NCI-H2107 treated with DMSO at 0.1 percent for 48 hours (cell line): ENCODE results near the gene AKAP9.
"Not testable (repeated sequence)": the region's sequence is repeated elsewhere in the genome, so short reads cannot be mapped to it uniquely, and the experiment has no call there.

Experiments
- DNase-seq: peaks from one replicate; lab custom pipeline; 2025; ENCODE audit not compliant: unreplicated experiment; lab: John Stamatoyannopoulos, UW

Gene AKAP9

DNA sequence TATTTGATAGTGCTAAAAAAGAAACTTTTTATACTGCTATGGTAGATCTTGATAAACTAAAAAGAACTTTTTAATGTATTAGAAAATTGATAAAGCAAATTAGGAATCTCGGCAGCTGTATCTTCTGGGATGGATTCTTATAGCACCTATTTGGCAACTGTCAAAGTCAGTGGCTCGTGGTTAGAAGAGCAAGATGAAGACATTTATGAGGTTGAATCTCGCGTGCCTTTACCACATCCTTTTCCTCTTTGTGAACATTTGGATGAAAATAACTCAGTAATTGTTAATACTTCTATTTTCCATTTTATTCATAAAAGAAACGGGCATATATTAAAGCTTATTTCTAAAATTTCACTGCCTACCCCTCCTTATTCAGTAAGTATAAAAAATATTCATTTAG is 117.4 kb downstream of the AKAP9 start:
- no peak for DNase-seq

DNA sequence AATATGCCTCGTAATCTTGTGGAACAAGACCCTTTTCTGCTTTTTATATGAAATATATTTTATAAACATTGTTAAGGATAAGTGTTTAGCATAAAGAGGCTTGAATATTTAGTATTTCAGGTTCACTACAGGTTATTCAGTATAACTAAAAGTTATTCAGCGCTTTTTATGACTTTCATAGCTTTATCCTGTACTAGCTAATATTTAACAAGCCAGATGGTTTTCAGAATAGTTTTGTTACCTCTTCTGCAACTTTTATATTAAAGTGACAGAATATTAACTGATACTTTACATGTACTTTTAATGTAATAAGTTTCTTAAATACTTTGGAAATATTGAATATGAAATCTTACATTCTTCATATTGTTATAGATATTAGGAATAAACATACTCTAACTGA is 118.2 kb downstream of the AKAP9 start:
- DNase-seq = no peak

DNA sequence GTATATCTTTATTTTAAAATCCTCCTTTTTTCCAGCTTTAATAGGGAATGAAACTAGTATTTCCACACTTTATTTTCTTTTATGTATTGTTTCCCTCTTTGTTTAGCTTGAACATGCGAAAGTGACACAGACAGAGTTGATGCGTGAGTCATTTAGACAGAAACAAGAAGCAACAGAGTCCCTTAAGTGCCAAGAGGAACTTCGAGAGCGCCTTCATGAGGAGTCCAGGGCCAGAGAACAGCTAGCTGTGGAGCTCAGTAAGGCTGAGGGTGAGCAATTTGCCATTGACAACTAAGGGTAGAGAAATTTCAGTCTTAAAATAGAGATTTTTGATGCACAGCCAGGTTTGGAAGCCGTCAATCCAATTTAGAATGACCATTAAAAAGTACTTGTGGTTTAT is 120.5 kb downstream of the AKAP9 start:
- no peak for DNase-seq

DNA sequence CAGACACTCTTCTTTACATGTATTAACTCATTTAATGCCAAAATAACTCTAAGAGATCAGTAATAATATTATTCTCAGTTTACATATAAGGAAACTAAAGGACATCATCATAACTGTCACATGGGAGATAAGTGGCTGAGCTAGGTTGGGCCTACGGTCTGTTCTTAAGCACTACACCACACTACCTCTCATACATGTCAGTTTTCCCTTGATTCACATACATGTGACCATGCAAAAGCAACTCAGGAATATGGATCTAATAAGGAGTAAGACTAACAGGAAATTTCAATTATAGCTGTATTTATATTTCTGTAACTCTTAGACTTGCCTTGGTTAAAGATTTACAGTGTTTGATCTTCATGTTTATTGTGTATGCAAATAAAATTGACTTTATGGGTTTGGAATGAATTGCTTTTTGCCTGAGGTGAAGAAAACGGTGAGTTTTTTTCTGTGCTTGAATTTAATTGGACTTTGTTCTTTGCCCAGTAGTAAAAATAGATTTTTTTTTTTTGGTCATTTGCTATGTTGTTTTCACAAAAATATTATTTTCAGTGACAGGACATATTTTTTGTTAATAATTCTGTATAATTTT is 123.9 kb downstream of the AKAP9 start:
- DNase-seq = no peak

DNA sequence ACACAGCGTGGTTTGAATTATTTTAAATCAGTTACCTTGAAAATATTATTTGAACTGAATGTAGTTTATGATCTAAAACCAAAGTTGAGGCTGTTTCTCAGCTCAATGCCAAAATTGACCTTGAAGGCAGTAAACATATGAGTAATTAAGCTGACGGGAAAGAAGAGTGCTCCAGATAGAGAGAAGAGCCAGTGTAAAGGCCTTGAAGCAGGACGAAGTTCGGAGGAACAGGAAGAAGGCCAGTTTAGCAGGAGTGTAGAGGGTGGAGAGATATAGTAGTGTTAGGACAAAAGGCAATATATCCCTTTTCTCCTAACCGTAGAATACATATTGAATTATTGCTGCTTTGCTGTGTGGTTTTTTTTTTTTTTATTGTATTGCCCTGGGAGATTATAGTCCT is 130.4 kb downstream of the AKAP9 start:
- DNase-seq = no peak

DNA sequence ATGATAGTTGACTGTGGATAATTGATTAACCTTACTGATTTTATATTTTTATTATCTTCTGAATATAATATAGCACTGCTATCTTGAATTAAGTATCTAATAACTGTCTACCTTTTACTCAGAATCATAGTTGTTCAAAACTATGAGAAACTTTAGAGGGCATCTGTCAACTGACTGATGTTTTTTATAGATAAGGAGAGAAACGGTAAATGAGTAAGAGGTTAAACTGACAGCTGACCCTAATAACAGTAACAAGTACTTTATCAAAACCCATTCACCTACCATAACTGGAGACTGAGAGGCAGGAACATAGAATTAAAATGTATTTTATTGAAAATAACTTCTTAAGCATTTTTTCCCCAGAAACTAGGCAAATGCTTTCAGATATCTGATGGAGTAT is 131.5 kb downstream of the AKAP9 start:
- DNase-seq = no peak

DNA sequence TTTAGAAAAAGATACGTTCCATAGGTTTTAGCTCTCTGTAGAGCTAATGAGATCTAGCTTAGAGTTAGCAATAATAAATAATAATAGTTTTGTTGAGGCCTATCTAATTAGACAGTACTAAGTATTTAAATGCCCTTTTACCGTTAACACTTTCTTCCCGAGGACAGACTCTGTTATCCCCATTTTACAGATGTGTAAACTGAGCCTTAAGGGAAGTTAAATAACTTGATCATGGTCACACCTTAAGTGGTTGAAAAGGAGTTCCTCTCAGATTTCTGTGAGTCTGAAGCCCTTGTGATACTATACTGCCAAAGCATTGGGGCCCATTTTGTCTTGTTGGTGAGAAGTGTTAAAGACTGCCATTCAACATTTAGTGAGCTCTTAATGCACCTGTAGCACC is 132.0 kb downstream of the AKAP9 start:
- no peak for DNase-seq

DNA sequence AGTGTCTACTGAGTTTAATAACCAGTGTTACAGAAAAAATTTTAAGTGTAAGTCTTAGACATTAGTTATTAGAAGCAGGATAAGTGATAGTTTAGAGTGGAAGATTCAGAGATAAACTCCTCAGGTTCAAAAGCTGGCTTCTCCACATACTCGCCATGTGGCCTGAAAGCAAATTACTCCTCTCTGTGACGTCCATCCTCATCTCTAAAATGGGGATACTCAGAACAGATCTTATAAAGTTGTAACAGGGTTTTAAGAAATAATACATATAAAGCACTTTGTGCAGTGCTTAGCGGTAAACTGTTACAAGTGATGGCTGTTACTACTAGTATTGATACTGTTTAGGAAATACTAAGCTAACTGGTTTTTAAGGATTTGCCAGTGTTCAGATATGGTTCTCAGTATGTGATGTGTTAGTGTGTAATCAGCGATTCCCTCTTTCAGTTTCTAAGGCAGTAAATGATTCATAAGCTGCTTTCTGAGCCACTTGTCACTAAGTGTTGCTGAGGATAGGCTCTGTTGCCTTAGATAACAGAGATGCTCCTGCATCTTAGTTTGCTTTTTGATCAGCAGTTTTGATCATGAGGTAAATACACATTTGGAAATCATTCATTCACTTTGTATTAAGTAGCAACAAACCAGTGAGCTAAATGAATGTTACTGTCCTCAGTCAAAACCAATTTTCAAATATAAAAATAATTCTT is 134.9 kb downstream of the AKAP9 start:
- DNase-seq = no peak

DNA sequence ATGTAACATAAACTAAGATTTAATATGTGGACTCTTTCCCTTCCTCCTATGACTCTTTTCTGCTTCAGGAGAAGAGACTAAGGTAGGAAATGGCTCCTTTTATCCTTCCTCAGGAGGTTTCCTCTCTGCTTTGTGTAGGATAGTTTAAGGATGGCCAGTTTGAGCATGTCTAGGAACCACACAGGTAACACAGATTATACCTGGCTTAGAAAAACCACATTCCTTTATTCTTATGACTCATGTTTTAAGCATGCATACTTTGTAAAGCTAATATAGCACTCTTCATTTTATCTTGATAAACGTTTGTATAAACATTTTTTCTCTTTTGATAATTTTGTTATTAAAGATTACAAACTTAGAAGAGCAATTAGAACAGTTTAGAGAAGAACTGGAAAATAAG is 135.8 kb downstream of the AKAP9 start:
- DNase-seq = no peak

DNA sequence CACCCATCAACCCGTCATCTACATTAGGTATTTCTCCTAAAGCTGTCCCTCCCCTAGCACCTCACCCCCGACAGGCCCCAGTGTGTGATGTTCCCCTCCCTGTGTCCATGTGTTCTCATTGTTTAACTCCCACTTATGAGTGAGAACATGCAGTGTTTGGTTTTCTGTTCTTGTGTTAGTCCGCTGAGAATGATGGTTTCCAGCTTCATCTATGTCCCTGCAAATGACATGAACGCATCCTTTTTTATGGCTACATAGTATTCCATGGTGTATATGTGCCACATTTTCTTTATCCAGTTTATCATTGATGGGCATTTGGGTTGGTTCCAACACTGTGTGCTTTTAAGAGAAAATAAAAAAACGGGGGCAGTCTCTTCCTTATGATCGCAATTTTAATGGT is 143.3 kb downstream of the AKAP9 start:
- DNase-seq = not testable (repeated sequence)

DNA sequence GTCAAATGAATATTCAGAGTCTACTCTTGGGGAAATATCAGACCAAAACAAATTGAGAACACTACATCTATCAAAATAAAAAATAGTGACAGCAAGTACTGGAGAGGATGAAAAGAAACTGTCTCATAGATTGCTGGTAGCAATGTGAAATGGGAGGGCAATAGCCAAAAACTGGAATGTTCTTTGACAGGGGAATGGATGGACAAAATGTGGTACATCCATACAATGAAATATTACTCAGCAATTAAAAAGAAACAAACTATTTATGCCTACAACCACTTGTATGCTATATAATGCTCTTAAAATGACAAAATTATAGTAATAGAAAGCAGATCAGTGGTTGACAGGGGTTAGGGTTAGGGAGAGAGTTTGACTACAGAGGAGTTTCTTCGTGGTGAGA is 147.6 kb downstream of the AKAP9 start:
- DNase-seq = no peak

DNA sequence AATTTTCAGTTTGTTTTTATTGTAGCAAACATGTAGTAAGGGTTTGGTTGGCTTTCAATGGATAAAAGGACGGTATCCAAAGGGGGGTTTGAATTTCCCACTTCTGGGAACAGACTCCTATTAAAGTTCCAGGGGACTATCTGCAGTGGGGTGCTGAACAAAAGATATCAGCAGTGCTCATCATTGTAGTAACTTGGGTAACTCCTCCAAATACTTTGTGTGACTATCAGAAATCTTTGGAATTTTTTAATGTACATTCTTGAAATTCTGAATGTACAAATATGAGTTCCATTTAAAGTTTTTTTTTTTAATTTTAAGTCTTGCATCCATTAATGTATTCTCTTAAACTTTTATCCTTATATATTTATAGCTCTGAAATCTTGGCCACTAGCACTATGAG is 151.5 kb downstream of the AKAP9 start:
- DNase-seq = no peak

DNA sequence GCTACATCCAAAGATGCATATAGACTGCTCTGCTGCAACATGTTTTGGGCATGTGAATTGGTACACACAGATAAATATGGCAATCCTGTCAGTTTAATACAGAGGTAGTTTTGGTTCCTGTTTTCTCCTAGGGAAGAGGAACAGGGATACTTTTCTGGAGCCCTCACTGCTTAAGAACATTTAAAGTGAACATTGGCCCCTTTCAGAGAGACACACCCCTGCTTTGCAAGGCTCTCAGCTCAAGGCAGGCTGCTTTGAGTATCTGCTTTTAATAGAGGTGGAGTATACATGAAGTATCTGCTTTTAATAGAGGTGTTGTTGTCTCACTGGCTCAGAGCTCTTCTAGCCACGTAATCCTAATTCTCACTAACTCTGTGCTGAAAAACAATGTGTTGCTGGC is 154.7 kb downstream of the AKAP9 start:
- no peak for DNase-seq

DNA sequence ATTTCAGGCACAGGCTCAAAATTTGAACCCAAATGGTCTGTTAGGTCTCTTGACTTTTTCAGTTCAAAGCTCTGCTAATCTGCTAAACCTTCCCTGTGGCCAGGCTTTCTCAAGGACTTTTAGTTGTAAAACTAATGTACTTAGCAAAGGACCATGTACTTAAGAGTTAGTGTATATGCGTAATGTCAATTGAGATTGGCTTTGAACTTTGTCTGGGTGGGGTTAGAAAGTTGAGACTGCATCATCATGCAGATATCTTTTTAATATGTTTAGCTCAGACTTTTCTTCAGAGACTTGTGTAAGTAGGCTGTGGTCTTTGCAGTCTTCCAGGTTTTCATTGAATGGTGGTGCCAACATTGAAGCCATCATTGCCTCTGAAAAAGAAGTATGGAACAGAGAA is 159.9 kb downstream of the AKAP9 start:
- no peak for DNase-seq

DNA sequence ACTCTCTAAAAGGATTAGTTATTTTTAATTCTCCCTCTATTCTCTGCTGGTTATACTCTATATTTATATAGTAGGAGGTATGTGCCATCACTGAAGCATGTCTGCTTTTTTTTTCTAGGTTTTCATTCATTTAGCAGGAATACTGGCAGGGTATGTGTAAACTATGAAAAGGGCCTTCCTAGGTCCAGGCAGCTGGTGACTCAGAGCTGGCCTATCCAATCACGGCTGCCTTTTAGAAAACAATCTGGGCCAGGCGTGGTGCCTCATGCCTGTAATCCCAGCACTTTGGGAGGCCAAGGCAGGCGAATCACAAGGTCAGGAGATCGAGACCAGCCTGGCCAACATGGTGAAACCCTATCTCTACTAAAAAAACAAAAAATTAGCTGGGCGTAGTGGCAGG is 162.2 kb downstream of the AKAP9 start:
- DNase-seq = not testable (repeated sequence)

DNA sequence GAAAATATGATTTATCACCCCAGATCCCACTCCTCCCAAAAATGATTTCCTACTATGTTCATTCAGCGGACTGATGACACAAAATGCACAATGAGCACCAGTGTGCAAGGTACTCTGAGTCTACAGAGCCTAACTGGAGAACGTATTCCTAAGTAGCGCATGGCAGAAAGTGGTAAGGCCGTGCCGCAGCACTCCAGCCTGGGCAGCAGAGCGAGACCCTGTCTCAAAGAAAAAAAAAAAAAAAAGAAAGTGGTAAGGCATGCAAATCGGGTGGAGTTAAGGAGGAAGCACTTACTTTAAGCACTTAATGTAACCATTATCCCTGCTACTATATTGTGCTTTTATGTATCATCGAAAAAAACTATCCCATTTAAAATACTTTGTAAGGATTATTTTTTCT is 168.2 kb downstream of the AKAP9 start:
- no peak for DNase-seq

DNA sequence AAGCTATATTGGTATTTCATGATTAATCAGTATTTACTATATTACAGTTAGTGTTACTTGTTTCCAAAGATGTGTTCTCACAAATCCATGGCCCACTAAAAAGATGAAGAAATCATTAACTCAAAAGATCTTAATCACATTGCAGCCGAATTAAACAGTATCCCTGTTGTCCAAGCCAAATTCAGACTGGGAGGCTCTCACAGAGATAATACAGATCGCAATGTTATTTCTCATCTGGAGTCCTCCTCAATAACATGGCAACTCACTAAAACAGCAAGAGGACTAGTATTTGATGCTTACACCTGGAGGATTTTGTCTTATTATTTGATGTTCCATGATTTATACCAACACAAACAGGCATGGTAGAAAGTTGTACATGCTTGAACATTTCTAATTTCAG is 170.2 kb downstream of the AKAP9 start:
- no peak for DNase-seq

DNA sequence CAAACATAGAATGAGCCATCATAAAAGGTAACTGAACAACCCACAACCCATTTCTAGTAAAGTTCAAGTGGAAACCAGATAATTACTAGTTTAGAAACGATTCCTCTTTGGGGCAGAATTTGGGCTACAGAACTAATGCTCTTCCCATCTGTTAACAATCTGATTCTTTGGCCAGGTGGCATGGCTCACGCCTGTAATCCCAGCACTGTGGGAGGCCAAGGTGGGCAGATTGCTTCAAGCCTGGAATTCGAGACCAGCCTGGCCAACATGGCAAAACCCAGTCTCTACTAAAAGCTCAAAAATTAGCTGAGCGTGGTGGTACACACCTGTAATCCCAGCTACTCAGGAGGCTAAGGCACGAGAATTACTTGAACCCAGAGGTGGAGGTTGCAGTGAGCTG is 175.2 kb downstream of the AKAP9 start:
- DNase-seq = no peak

DNA sequence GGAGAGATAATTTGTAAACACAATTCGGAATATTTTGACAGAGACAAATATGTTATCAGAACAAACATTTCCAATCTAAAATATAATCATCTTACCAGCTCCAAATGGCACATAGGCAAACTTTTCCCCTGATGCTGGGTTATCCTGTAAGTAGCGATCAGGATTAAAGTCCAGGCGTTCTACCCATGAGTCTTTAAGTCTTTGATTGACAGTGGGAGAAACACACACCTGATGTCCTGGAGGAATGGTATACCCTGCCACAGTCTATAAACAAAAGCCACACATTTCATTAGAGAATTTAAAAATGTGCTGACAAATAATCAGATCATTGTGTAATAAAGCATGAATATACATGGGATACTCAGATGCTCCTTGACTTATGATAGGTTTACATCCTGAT is 176.3 kb downstream of the AKAP9 start:
- DNase-seq = no peak

DNA sequence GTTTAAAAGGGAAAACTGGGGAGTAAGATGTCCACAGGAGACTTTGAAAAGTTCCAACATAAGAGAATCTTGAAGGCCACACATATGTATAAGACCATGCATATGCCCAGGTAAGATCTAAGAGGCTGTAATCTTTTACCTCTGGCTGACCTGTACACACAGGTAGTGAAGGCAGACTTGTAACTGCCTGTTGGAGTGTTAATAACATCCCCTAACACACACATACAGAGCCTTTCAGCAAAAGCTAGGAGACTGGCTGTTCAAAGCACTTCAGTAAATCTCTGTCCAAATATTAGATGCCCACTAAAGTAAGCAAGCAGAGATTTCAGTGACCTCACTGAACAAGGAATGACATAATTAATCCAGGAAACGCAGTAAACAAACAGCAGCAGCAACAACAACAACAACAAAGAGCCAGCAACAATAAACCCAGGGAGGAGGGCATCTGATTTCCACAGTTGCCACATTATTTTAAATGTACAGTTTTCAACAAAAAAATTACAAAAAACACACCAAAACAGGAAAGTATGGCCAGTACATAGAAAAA is 178.6 kb downstream of the AKAP9 start:
- DNase-seq = no peak

DNA sequence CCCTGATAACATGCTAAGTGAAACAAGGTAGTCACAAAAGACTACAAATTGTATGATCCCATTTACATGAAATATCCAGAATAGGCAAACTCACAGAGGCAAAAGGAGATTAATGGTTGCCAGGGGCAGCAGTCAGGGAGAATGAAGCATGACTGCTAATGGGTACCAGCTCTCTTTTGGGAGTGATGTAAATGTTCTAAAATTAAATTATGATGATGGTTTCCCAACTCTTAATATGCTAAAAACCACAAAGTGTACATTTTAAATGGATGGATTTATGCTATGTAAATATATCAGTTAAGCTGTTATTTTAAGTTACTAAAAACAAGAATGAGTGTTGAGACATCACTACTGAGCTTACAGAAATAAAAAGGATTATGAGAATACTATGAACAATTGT is 181.0 kb downstream of the AKAP9 start:
- no peak for DNase-seq

DNA sequence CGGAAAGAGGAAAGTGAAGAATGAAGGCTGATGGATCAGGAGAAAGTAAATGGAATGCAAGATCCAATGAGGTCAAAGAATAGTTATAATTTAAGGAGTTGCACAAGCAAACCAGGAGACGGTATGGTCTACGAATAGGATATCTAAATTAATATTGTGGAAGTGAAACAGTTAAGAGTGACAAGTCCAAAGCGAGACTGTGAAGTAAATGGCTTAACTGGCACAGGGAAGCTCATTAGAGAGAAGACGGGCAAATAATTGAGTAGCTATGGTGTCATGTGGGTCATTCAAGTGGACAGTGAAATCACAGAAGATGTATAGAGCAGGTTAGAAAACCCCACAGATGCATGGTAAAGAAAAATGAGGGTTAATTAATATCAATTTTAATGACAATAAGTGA is 190.4 kb downstream of the AKAP9 start:
- DNase-seq = no peak

DNA sequence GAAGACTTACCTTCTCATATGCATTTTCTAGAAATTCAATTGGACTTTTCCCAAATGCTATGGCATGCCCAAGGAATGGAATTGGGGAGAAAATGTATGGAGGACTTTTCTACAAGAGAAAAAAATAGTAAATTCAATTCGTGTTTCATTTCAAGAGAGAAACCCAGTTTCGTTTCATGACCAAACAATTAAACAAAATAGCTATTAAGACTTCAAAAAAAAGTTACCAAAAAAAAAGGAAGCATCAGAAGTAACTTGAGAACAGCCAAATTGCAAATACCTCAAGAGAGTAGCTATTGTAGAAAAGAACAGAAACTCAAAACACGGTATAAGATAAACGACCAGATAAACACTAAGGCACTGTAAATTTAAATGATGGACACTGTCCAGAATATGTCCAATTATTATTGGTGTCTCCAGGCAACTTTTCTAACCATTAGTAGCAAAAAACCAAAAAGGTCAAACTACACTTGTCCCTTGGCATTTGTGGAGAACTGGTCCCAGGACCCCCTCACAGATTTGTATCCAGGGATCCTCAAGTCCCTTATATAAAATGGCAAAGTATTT is 191.2 kb downstream of the AKAP9 start:
- DNase-seq = no peak
